ENCODE results near the gene KCNT2. TPM values are rescaled to one million over a fixed set of nuclear protein-coding genes. Genes with fewer than 3 reads are reported as not detected.

Gene KCNT2
- total RNA-seq, 1 experiment from 2014 or later, result 9.1 TPM

- peak overlapping the region in 2 of 3 experiments; percentile 26 to 38; a peak in 3 of 7 replicates for H3K27ac Mint-ChIP-seq
- no peak overlapping the region for H3K4me3 Mint-ChIP-seq
Observed at GRCh38 chr1:196488579-196488978, 119.7 kb downstream of the KCNT2 start.

More at GRCh38 chr1:196488579-196488978, 119.7 kb downstream of the KCNT2 start:
- Histone ChIP-seq H4K20me1 (ENCODE audit: control insufficient read depth, insufficient read depth, insufficient read length) (no peaks in the 10 kb centered on the region), H2BK15ac (ENCODE audit: low read depth, low read length) (no peak overlapping the region), H3K9ac (ENCODE audit: extremely low read depth, insufficient read length, low read length) (no peak overlapping the region), H4K5ac (ENCODE audit: insufficient read length, low read depth, low read length) (no peak overlapping the region), H3K79me2 (ENCODE audit: insufficient read depth, low read length) (no peaks in the 10 kb centered on the region), H2BK12ac (ENCODE audit: insufficient read length, low read depth, low read length) (no peak overlapping the region), H3K23ac (ENCODE audit: insufficient read length, low read depth, low read length) (no peak overlapping the region), H4K8ac (replicated peaks; ENCODE audit: insufficient read length, low read depth, low read length) (no peak overlapping the region), H3K4me1 (ENCODE audit: insufficient read depth, low read length) (no peaks in the 10 kb centered on the region), H3K23me2 (ENCODE audit: insufficient read length, low read depth, low read length, poor library complexity, severe bottlenecking) (no peaks in the 10 kb centered on the region), H3K18ac (ENCODE audit: insufficient read length, low read depth, low read length) (no peak overlapping the region), H3K27ac (ENCODE audit: insufficient read length, low read depth, low read length) (no peak overlapping the region), H2BK120ac (ENCODE audit: low read depth, low read length, poor library complexity, severe bottlenecking) (no peak overlapping the region), H2BK5ac (ENCODE audit: insufficient read length, low read length) (no peak overlapping the region), H2BK20ac (ENCODE audit: low read depth, low read length, poor library complexity, severe bottlenecking) (no peak overlapping the region), H3K4me2 (ENCODE audit: insufficient read depth, insufficient read length, low read length) (no peak overlapping the region), H3K9me3 (ENCODE audit: control insufficient read depth, low read depth, low read length) (no peaks in the 10 kb centered on the region), H3K79me1 (ENCODE audit: insufficient read depth, low read depth, low read length, poor library complexity, severe bottlenecking) (no peaks in the 10 kb centered on the region), H2AFZ (ENCODE audit: low read length) (no peak overlapping the region), H2AK5ac (ENCODE audit: insufficient read length, low read length) (no peak overlapping the region), H3K56ac (ENCODE audit: insufficient read length, low read depth, low read length) (no peak overlapping the region), H3K27me3 (ENCODE audit: insufficient read depth, low read length) (no peaks in the 10 kb centered on the region), H3T11ph (ENCODE audit: low read length) (no peak overlapping the region), H4K91ac (ENCODE audit: insufficient read length, low read depth, low read length) (no peak overlapping the region), H3K4ac (ENCODE audit: low read depth, low read length) (no peak overlapping the region), H3K14ac (ENCODE audit: insufficient read depth, low read length) (no peak overlapping the region)
- peaks cover 0 to 2% of the 10 kb centered on the region in 2 experiments; a peak in 2 of 5 replicates for H3K9me3 Mint-ChIP-seq
- H3K36me3 Mint-ChIP-seq (ENCODE audit: insufficient read depth in 1 of 3, low read depth in 3 of 3), result peaks cover 5 to 12% (median 11%) of the 10 kb centered on the region in 3 experiments; a peak in 6 of 7 replicates
- TF ChIP-seq CTCF (conservative IDR thresholded peaks at IDR 0.05), result no peak
- DNase-seq, result no peak
- no peaks in the 10 kb centered on the region for H3K4me1 Mint-ChIP-seq
- H3K27me3 Mint-ChIP-seq (ENCODE audit: low read depth), result no peaks in the 10 kb centered on the region

Measured in H9 (cell line).